GM19239 (cell line): ENCODE results near the gene SPDYE18.
"Not testable (repeated sequence)": the region's sequence is repeated elsewhere in the genome, so short reads cannot be mapped to it uniquely, and the experiment has no call there.

Source experiments
- DNase-seq: peaks from one replicate; pipeline ENCODE4 v3.0.0; 2011; ENCODE audit warnings: low spot score; ENCODE audit not compliant: insufficient read length
- FAIRE-seq: peaks from 2 replicates; lab custom pipeline; 2011; peaks lifted over from hg19 to GRCh38; lab: Jason Lieb, UNC

Gene SPDYE18

DNA sequence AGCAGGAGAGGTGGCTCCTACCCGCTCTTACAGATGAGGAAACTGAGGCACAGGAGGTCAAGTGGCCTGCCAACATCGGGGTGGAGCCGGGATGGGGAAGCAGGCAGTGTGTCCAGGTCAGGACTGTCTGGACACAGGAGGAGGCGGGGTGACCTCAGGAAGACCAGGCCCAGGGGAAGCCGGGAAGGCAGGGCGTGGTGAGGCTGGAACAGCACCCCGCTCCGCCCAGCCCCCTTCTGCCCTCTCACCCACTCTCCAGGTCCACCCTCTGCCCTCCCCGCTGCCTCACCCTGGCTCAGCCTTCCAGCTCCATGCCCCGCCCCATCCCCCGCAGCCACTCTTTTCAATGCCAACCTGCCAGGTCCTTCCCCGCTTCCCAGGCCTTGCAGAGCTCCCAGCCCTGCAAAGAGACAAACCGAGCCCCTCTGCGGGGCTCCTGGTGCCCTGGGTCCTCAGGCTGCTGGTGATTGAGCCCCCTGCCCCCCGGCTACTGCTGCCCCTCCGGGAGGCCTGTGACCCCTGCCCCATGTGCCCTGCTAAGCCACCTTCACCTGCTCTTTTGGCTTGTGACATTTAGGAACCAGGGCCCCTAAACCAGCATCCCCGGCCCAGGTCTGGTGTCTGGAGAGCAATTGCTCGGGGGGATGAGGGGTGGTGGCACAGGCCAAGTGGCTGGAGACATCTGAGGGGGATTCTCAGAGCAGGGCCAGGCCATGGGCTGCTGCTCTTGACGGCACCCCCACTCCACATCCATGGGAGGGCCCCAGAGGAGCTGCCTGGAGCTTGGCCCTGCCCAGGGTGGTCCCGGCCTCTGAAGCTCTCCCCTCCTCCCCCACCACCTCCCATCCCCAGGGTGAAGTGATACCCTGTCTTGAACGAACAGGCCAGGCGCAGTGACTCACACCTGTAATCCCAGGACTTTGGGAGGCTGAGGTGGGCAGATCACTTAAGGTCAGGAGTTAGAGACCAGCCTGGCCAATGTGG is 55.9 kb downstream of the SPDYE18 start:
- FAIRE-seq, DNase-seq: not testable (repeated sequence)

GRCh38 chr7:77005461-77006057 is 56.8 kb downstream of the SPDYE18 start:
- FAIRE-seq, DNase-seq: not testable (repeated sequence)

DNA sequence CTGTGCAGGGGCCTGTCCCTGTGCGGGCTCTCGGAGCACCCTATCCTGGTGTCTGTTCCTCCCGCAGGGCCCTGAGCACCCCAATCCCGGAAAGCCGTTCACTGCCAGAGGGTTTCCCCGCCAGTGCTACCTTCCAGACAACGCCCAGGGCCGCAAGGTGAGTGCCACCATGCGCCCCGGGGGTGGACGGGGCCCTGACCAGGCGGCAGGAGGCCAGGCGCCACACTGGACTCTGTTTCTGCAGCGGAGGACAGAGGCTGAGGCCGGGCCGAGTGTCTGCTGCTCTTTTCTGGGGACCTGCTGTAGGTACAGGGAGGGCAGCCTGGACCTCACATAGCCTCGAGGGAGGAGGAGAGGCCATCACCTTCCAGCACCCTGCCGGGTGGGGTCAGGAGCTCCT is 58.2 kb downstream of the SPDYE18 start:
- not testable (repeated sequence) for DNase-seq, FAIRE-seq

- DNase-seq, FAIRE-seq: not testable (repeated sequence)
Observed at GRCh38 chr7:77003241-77003640, 59.1 kb downstream of the SPDYE18 start.

- not testable (repeated sequence) for FAIRE-seq, DNase-seq
Observed at GRCh38 chr7:77002678-77003233, 59.6 kb downstream of the SPDYE18 start.

GRCh38 chr7:77002104-77002503 is 60.3 kb downstream of the SPDYE18 start:
- not testable (repeated sequence) for DNase-seq, FAIRE-seq
